Measurements from ENCODE around the gene ABCD1. TPM values are rescaled to one million over a fixed set of nuclear protein-coding genes. Genes with fewer than 3 reads are reported as not detected.
A peak's percentile ranks its signal among the peaks of the same experiment; 100 is the strongest.
"Not testable (repeated sequence)": the region's sequence is repeated elsewhere in the genome, so short reads cannot be mapped to it uniquely, and the experiment has no call there.

Gene ABCD1
- total RNA-seq, 1 donor from 2014 or later: 16.5 TPM

GRCh38 chrX:153693216-153694086 lies 31.2 kb upstream of the ABCD1 start:
- DNase-seq: no peak
- ATAC-seq: no peak
- intact Hi-C loops (cut with micrococcal nuclease): no loop called here

- ATAC-seq; intact Hi-C loops (cut with micrococcal nuclease); DNase-seq: not testable (repeated sequence)
Measured at GRCh38 chrX:153694256-153694655, 30.4 kb upstream of the ABCD1 start.

- ATAC-seq (no peak), DNase-seq (no peak)
- intact Hi-C loops (cut with micrococcal nuclease): no loop called here
Measured at GRCh38 chrX:153694687-153695270, 29.9 kb upstream of the ABCD1 start.

- ATAC-seq (no peak), DNase-seq (no peak)
- intact Hi-C loops (cut with micrococcal nuclease): no loop called here
Measured at GRCh38 chrX:153696100-153696499, 28.6 kb upstream of the ABCD1 start.

- intact Hi-C loops (cut with micrococcal nuclease); ATAC-seq: not testable (repeated sequence)
Measured at GRCh38 chrX:153696538-153696937, 28.1 kb upstream of the ABCD1 start.

GRCh38 chrX:153696986-153697722 lies 27.5 kb upstream of the ABCD1 start:
- ATAC-seq; intact Hi-C loops (cut with micrococcal nuclease); DNase-seq: not testable (repeated sequence)

More at GRCh38 chrX:153696538-153696937, 28.1 kb upstream of the ABCD1 start:
- DNase-seq: not testable (repeated sequence)

- peak; percentile 9 for ATAC-seq
- no peak for DNase-seq
- intact Hi-C loops (cut with micrococcal nuclease): no loop called here
Measured at GRCh38 chrX:153697924-153698865, 26.5 kb upstream of the ABCD1 start.

- peak; percentile 3 for ATAC-seq
- intact Hi-C loops (cut with micrococcal nuclease); DNase-seq: not testable (repeated sequence)
Measured at GRCh38 chrX:153699210-153699783, 25.4 kb upstream of the ABCD1 start.

- DNase-seq (peak; percentile 72), ATAC-seq (peak; percentile 82)
- intact Hi-C loops (cut with micrococcal nuclease): not testable (repeated sequence)
Measured at GRCh38 chrX:153699784-153700371, 24.8 kb upstream of the ABCD1 start.

- DNase-seq (no peak), ATAC-seq (peak; percentile 3)
- intact Hi-C loops (cut with micrococcal nuclease): no loop called here
Measured at GRCh38 chrX:153700376-153700945, 24.2 kb upstream of the ABCD1 start.

GRCh38 chrX:153700967-153701366 lies 23.7 kb upstream of the ABCD1 start:
- intact Hi-C loops (cut with micrococcal nuclease): no loop called here
- DNase-seq (no peak), ATAC-seq (no peak)

GRCh38 chrX:153701706-153702105 lies 22.9 kb upstream of the ABCD1 start:
- intact Hi-C loops (cut with micrococcal nuclease): no loop called here
- no peak for DNase-seq
- no peak for ATAC-seq

- ATAC-seq (no peak), DNase-seq (no peak)
- intact Hi-C loops (cut with micrococcal nuclease): no loop called here
Measured at GRCh38 chrX:153702336-153703035, 22.2 kb upstream of the ABCD1 start.

- ATAC-seq (no peak), DNase-seq (peak; percentile 62)
- intact Hi-C loops (cut with micrococcal nuclease): no loop called here
Measured at GRCh38 chrX:153703036-153703370, 21.7 kb upstream of the ABCD1 start.

GRCh38 chrX:153704021-153704526 lies 20.6 kb upstream of the ABCD1 start:
- no peak for ATAC-seq

GRCh38 chrX:153704631-153705402 lies 19.8 kb upstream of the ABCD1 start:
- intact Hi-C loops (cut with micrococcal nuclease): not testable (repeated sequence)
- ATAC-seq: peak; percentile 2

More at GRCh38 chrX:153704021-153704526, 20.6 kb upstream of the ABCD1 start:
- DNase-seq: peak; percentile 21
- intact Hi-C loops (cut with micrococcal nuclease): no loop called here

More at GRCh38 chrX:153704631-153705402, 19.8 kb upstream of the ABCD1 start:
- not testable (repeated sequence) for DNase-seq
